Measurements from ENCODE around the gene CAMK2A.
"Not testable (repeated sequence)": the region's sequence is repeated elsewhere in the genome, so short reads cannot be mapped to it uniquely, and the experiment has no call there.

Gene CAMK2A

DNA sequence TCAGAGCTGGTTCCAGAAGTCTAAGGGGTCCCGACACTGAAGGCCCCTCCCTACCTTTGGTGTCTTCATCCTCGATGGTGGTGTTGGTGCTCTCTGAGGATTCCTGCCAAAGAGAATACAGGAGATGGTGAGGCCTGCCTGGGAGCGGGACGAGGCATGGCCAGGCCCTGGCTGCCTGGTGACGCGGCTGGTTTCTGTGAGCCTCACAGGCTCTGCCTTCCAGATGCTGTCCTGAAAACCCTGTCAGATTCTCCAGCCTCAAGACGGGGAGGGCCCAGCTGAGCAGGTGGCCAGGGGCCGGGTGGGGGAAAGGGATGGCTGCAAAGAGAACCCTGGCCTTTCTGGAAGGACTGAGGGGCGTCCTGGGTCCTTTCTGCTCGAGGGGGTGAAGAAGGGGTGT, 50.9 kb downstream of the CAMK2A start:
- TF ChIP-seq, protein P1, sequence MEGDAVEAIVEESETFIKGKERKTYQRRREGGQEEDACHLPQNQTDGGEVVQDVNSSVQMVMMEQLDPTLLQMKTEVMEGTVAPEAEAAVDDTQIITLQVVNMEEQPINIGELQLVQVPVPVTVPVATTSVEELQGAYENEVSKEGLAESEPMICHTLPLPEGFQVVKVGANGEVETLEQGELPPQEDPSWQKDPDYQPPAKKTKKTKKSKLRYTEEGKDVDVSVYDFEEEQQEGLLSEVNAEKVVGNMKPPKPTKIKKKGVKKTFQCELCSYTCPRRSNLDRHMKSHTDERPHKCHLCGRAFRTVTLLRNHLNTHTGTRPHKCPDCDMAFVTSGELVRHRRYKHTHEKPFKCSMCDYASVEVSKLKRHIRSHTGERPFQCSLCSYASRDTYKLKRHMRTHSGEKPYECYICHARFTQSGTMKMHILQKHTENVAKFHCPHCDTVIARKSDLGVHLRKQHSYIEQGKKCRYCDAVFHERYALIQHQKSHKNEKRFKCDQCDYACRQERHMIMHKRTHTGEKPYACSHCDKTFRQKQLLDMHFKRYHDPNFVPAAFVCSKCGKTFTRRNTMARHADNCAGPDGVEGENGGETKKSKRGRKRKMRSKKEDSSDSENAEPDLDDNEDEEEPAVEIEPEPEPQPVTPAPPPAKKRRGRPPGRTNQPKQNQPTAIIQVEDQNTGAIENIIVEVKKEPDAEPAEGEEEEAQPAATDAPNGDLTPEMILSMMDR (IDR thresholded peaks at IDR 0.05) = no peak
- no peak for DNase-seq (ENCODE audit: low spot score)
- Histone ChIP-seq H3K27ac (no peak overlapping the region), H3K4me3 (no peak overlapping the region)

DNA sequence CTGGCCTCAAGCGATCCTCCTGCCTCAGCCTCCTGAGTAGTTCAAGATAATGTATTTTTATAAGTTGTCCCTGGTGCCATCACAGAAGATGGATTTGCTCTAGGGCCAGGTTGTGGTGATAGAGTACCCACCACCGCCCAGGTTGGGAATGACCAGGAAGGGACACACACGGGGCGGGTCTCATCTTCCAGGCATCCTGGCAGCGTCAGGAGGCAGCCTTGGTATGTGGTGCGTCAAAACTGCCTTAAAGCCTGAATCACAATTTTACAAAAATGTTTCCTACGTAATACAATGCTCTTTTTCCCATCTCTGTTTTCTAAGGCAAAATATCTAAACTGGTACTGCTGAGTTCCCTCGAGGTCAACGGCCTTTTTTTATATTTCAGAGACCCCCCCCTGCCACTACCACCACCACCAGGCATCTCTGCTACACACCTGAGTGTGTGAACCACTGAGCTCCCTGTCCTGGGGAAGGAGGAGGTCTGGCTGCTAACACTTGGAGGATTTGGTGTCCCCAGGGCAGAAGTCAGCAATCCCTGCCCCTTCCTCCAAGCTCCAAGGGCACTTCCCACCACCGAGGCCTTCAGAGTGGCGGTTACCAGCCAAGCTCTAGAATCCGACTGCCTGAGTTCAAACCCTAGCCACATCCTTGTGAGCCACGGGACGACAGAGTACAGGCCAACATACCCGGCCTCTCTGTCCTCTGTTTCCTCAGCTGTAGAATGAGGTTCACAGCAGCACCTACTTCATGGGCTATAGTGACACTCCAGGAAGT, 52.4 kb downstream of the CAMK2A start:
- Histone ChIP-seq H3K27ac (no peak overlapping the region), H3K4me3 (no peak overlapping the region)
- TF ChIP-seq, protein P1 (IDR thresholded peaks at IDR 0.05) = no peak
- no peak for DNase-seq (ENCODE audit: low spot score)

DNA sequence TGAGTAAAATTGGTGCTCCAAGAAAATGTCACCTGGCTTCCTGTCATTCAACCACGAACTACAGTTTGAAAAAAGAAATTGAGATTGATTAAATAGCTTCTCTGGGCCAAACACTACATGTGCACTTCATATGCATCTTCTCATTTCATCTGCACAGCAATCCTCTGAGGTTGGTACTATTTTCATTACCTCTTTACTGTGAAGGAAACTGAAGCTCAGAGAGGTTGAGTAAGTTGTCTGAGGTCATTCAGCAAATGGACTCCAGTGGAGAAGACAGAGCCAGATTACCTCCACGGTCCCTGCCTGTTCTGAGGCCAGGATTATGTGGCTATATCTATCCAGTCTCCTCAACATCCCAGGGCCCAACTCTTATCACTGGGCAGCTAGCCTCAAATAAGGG, 53.3 kb downstream of the CAMK2A start:
- DNase-seq (ENCODE audit: low spot score) = no peak
- H3K4me3 ChIP-seq = no peak overlapping the region
- TF ChIP-seq, protein P1 (IDR thresholded peaks at IDR 0.05) = no peak
- H3K27ac ChIP-seq = no peak overlapping the region

DNA sequence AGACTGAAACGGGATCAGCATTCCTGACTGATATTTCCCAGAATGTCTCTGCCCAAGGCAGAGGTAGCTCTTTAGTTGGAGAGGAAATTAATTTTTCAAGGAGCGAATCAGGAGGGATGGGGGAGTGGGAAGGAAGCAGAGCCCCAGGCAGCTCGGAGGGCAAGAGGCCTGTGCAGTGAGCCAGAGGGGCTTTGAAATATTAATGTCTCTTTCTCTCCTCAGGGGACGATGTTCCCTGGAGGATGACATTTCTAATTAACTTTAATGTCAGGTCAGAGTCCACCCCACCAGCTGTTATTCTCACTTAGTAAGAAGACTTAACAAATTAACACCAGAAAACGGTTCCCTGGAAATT, 54.1 kb downstream of the CAMK2A start:
- Histone ChIP-seq H3K27ac (no peak overlapping the region), H3K4me3 (no peak overlapping the region)
- TF ChIP-seq, protein P1 (IDR thresholded peaks at IDR 0.05) = no peak
- no peak for DNase-seq (ENCODE audit: low spot score)

DNA sequence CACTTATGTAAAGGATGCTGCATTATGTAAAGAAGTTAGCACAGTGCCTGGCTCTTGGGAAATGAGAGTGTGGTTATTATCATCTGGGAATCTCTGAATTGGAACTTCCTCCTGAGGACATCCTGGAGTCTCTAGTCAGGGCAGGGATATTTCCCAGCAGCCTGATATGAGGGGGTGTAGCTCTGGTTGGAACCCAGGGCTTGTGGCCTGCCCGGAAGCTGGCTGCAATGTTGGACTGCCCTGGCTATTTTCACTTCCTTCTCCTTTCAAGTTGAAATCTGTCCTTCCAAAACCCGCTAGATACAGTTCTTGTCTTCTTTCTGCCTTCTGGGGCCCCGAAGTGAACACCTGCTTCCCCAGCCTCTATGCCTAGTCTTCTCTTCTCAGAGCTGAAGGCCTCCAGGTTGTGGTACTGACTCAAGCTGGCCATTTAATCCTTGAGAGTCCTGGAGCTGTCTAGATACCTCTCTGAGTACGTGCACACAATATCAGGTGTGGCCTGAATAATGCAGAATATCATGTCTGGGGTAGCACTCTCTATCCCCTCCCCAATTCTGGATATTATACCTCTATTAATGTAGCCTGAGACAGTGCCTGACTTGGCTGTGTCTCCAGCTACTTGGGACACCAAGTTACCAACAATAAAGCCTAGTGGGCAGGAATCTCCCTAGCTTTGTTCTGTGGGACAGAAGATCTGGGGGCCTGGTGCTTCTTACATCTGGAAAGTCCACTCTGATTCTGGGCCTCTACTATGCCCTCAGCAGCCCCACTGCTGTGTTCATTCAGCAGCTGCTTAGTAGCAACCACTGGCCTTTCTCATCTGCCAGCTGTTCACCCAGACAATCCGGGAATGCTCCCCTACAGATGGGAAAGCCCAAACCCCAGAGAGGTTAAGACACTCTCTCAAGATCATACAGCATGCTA, 54.7 kb downstream of the CAMK2A start:
- Histone ChIP-seq H3K27ac (no peak overlapping the region), H3K4me3 (no peak overlapping the region)
- TF ChIP-seq, protein P1 (IDR thresholded peaks at IDR 0.05) = no peak
- no peak for DNase-seq (ENCODE audit: low spot score)

DNA sequence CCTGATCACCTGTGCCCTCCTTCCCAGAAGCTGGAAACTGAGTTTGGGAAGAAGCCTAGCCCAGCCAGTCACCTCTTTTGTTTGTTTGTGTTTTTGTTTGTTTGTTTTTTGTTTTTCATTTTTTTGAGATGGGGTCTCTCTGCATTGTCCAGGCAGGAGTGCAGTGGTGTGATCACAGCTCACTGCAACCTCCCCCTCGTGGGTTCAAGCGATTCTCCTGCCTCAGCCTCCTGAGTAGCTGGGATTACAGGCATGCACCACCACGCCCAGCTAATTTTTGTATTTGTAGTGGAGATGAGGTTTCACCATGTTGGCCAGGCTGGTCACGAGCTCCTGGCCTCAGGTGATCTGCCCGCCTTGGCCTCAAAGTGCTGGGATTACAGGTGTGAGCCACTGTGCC, 55.9 kb downstream of the CAMK2A start:
- not testable (repeated sequence) for H3K27ac ChIP-seq; DNase-seq (ENCODE audit: low spot score); H3K4me3 ChIP-seq

DNA sequence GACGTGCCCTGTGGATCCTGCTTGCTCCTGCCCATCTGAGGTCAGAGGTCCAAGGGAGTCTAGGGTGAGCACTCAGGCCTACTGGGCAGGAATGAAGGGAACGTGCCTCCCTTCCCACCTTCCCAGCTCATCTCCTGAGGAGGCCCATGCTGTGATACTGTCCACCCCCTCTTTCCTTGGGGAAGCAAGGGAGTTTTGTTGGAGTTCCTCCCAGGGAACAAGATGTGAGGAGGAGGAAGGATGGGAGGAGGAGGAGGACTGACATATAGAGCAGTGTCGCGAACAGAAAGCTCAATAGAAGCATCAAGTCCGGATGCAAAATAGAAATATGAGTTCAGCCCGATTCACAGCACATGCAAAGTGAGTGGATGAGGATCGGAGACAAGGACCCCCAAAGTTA, 58.7 kb downstream of the CAMK2A start:
- no peak for DNase-seq (ENCODE audit: low spot score)
- TF ChIP-seq, protein P1 (IDR thresholded peaks at IDR 0.05) = no peak
- Histone ChIP-seq H3K27ac (no peak overlapping the region), H3K4me3 (no peak overlapping the region)
